Hepatocyte (in vitro differentiated cells): Measurements from ENCODE around the gene ESAM. TPM values are rescaled to one million over a fixed set of nuclear protein-coding genes. Genes with fewer than 3 reads are reported as not detected.

Experiments used
- DNase-seq: peaks from one replicate; pipeline ENCODE4 v3.0.0-alpha.2; 2016; ENCODE audit warnings: low spot score
- H2AFZ ChIP-seq: fragments of 200-600 bp; sonication (generic); 2 replicates; pipeline ENCODE4 v1.6.0; 2016; ENCODE audit warnings: antibody characterized with exemption, mild to moderate bottlenecking
- H3K27ac ChIP-seq: fragments of 200-600 bp; sonication (generic); 2 replicates; pipeline ENCODE4 v1.5.1; 2016; ENCODE audit warnings: mild to moderate bottlenecking
- H3K27me3 ChIP-seq: fragments of 200-600 bp; sonication (generic); 2 replicates; pipeline ENCODE4 v1.6.1; 2016
- H3K36me3 ChIP-seq: fragments of 200-600 bp; sonication (generic); replicated peaks from 2 replicates; pipeline ENCODE4 v1.5.1; 2016; ENCODE audit warnings: low read depth; ENCODE audit not compliant: insufficient read depth
- H3K4me1 ChIP-seq: fragments of 200-600 bp; sonication (generic); 2 replicates; pipeline ENCODE4 v1.5.1; 2016; ENCODE audit warnings: mild to moderate bottlenecking, moderate library complexity; ENCODE audit not compliant: insufficient read depth
- H3K4me2 ChIP-seq: fragments of 200-600 bp; sonication (generic); 2 replicates; pipeline ENCODE4 v1.6.0; 2016
- H3K4me3 ChIP-seq: fragments of 200-600 bp; sonication (generic); 2 replicates; pipeline ENCODE4 v1.5.1; 2016; ENCODE audit warnings: mild to moderate bottlenecking
- H3K79me2 ChIP-seq: fragments of 200-600 bp; sonication (generic); 2 replicates; pipeline ENCODE4 v1.6.0; 2017; ENCODE audit warnings: mild to moderate bottlenecking
- H3K9me2 ChIP-seq: fragments of 200-600 bp; sonication (generic); replicated peaks from 2 replicates; pipeline ENCODE4 v1.6.0; 2017; ENCODE audit warnings: mild to moderate bottlenecking; ENCODE audit not compliant: insufficient read depth
- H3K9me3 ChIP-seq: fragments of 200-600 bp; sonication (generic); 2 replicates; pipeline ENCODE4 v1.5.1; 2016; ENCODE audit warnings: low read depth, mild to moderate bottlenecking
- H4K20me1 ChIP-seq: fragments of 200-600 bp; sonication (generic); 2 replicates; pipeline ENCODE4 v1.6.0; 2016; ENCODE audit warnings: mild to moderate bottlenecking; ENCODE audit not compliant: insufficient read depth, poor library complexity, severe bottlenecking
- EZH2 ChIP-seq: fragments of 200-600 bp; sonication (generic); IDR thresholded peaks from 2 replicates; pipeline ENCODE4 v1.6.1; 2016; ENCODE audit warnings: antibody characterized with exemption, mild to moderate bottlenecking, borderline replicate concordance
- EZH2phosphoT487 ChIP-seq: fragments of 200-600 bp; sonication (generic); IDR thresholded peaks from one replicate; pipeline ENCODE4 v1.6.1; 2018; ENCODE audit warnings: antibody characterized with exemption, mild to moderate bottlenecking, low read depth, moderate library complexity; ENCODE audit not compliant: unreplicated experiment, severe bottlenecking
- WGBS: methylation state at CpG from one replicate; pipeline ENCODE4 v1.1.6; 2016; ENCODE audit warnings: low lambda C conversion rate; ENCODE audit errors: missing lambda C conversion rate; 5-methylcytosine and 5-hydroxymethylcytosine counted together
- polyA plus RNA-seq: library from polyadenylated mRNA; unstranded; fragments of >200 nt; fragmentation: Nextera tagmentation; extraction: Ambion mirVana; gene quantifications from 2 replicates; pipeline ENCODE4 v1.2.1, GENCODE V29; 2016
- total RNA-seq: library from RNA; depleted of rRNA; stranded (reverse); fragments of >200 nt; gene quantifications from 2 replicates; pipeline ENCODE4 v1.2.3, GENCODE V29; 2014
- TF ChIP-seq, protein P1 (sequence below): fragments of 200-600 bp; sonication (generic); IDR thresholded peaks from 2 replicates; pipeline ENCODE4 v1.5.1; 2016; ENCODE audit warnings: antibody characterized with exemption, mild to moderate bottlenecking; ENCODE audit not compliant: poor library complexity

The ESAM gene
- total and polyA plus RNA-seq, 2 experiments from 2014 or later = 3.6 to 3.9 TPM

DNA sequence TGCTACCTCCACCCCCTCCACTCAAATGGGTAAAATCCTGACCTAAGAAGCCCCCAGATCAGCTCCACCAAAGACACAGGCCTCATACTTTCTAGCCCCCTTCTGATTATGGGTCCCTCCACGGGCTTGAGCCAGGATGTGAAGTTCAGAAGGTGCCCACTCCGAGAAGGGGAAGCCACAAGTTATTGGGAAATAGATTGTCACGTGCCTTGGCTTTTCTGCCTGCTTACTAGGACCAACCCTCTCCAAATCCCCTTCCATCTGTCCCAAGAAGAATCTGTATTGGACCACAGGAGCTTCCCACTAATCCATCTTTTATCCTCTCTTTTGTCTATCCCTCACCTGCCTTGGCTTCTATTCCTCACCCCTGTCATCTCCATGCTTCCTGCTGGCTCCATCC is 25.4 kb downstream of the ESAM start:
- peaks cover 50% of the 10 kb centered on the region for H3K27me3 ChIP-seq
- TF ChIP-seq, protein P1, sequence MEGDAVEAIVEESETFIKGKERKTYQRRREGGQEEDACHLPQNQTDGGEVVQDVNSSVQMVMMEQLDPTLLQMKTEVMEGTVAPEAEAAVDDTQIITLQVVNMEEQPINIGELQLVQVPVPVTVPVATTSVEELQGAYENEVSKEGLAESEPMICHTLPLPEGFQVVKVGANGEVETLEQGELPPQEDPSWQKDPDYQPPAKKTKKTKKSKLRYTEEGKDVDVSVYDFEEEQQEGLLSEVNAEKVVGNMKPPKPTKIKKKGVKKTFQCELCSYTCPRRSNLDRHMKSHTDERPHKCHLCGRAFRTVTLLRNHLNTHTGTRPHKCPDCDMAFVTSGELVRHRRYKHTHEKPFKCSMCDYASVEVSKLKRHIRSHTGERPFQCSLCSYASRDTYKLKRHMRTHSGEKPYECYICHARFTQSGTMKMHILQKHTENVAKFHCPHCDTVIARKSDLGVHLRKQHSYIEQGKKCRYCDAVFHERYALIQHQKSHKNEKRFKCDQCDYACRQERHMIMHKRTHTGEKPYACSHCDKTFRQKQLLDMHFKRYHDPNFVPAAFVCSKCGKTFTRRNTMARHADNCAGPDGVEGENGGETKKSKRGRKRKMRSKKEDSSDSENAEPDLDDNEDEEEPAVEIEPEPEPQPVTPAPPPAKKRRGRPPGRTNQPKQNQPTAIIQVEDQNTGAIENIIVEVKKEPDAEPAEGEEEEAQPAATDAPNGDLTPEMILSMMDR = no peak
- TF ChIP-seq EZH2 = no peak
- no peak for TF ChIP-seq EZH2phosphoT487

DNA sequence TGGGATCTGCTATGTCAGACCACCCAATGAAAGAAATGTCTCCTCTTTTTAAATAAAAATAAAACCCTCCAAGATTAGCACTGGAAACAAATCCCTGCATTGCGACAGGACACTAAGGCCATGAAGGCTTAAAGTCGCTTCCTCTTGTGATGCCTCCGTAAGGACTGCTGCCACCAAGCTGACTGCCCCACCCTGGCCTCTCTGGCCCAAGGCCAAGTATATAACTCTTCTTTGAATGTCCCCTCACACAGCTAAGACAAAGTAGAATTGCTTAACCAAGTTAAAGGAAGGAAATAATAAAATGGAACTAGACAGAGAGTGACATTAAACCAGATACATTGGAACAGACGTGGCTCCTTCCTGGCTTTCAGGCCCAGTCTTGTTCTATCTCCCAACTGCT is 29.9 kb downstream of the ESAM start:
- Histone ChIP-seq H3K27me3 (peaks cover 21% of the 10 kb centered on the region), H2AFZ (no peak overlapping the region), H3K4me1 (no peaks in the 10 kb centered on the region), H3K4me3 (no peak overlapping the region), H3K79me2 (no peaks in the 10 kb centered on the region), H3K9me3 (no peaks in the 10 kb centered on the region), H3K27ac (no peak overlapping the region), H3K36me3 (no peaks in the 10 kb centered on the region), H3K9me2 (no peaks in the 10 kb centered on the region), H4K20me1 (no peaks in the 10 kb centered on the region), H3K4me2 (no peak overlapping the region)
- DNase-seq = no peak
- WGBS = 84% methylated on average over 4 of the region's 4 CpGs
- TF ChIP-seq, protein P1 = no peak
- no peak for TF ChIP-seq EZH2

More for the DNA sequence above, 25.4 kb downstream of the ESAM start:
- Histone ChIP-seq H3K4me3 (no peak overlapping the region), H3K27ac (no peak overlapping the region), H4K20me1 (no peaks in the 10 kb centered on the region), H3K9me3 (no peaks in the 10 kb centered on the region), H3K9me2 (no peaks in the 10 kb centered on the region), H2AFZ (no peak overlapping the region), H3K4me2 (no peak overlapping the region), H3K36me3 (no peaks in the 10 kb centered on the region), H3K4me1 (no peaks in the 10 kb centered on the region), H3K79me2 (no peaks in the 10 kb centered on the region)
- no peak for DNase-seq
- WGBS = 70% methylated on average over 3 of the region's 3 CpGs

DNA sequence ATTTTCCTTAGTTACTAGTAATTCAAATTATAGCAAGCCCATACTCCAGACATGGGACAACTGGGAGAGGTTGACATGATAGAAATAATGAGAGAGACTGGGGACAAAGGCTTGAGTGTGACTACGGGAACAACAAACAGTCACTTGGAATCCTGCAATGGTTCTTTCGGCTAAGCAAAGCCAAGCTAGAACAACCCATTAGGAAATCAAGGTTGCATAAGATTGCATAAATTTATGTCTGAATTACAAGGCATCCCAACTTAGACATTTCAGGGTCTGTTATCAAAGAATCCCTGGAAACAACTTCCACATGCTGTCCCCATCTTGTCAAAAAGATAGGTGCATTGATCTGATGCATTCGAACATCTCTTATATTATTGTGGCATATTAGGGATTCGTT is 32.5 kb downstream of the ESAM start:
- H3K9me2 ChIP-seq = no peaks in the 10 kb centered on the region
- H3K4me2 ChIP-seq = no peak overlapping the region
- H3K4me3 ChIP-seq = no peak overlapping the region
- H3K4me1 ChIP-seq = peaks cover 5% of the 10 kb centered on the region
- no peaks in the 10 kb centered on the region for H3K36me3 ChIP-seq
- H3K79me2 ChIP-seq = no peaks in the 10 kb centered on the region
- no peak overlapping the region for H2AFZ ChIP-seq
- no peaks in the 10 kb centered on the region for H4K20me1 ChIP-seq
- no peak for DNase-seq
- H3K27me3 ChIP-seq = peaks cover 6% of the 10 kb centered on the region
- no peak overlapping the region for H3K27ac ChIP-seq
- WGBS = 90% methylated on average over 4 of the region's 4 CpGs
- no peaks in the 10 kb centered on the region for H3K9me3 ChIP-seq
- TF ChIP-seq, protein P1 = no peak
- no peak for TF ChIP-seq EZH2phosphoT487
- TF ChIP-seq EZH2 = no peak

DNA sequence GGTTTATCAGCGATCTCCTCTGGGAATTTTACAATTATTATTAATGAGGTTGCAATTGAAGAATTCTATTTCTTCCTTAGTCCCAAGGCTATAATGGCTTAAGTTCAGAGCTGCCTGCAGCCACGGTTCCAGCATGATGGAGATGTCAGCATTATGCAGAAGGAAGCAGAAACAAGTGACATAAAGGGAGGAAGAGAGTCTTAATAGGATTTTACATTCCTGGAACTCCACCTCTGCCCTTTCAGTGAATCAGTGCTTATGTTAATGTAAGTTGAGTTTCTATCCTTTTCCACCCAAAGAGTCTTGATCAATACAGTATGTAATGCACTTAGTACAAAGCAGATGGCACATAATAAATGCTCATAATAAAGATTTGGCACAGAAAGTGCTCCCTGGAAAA is 34.0 kb downstream of the ESAM start:
- Histone ChIP-seq H3K27ac (no peak overlapping the region), H3K4me1 (peaks cover 5% of the 10 kb centered on the region), H3K79me2 (no peaks in the 10 kb centered on the region), H4K20me1 (no peaks in the 10 kb centered on the region), H3K4me3 (no peak overlapping the region), H3K4me2 (no peak overlapping the region), H3K36me3 (no peaks in the 10 kb centered on the region), H2AFZ (no peak overlapping the region), H3K27me3 (peaks cover 19% of the 10 kb centered on the region), H3K9me2 (no peaks in the 10 kb centered on the region), H3K9me3 (no peaks in the 10 kb centered on the region)
- DNase-seq = no peak
- TF ChIP-seq EZH2 (no peak), EZH2phosphoT487 (no peak)
- TF ChIP-seq, protein P1 = no peak
- WGBS = 82% methylated on average over 2 of the region's 2 CpGs
